Forelimb muscle (tissue), 1 donor: ENCODE results near the gene PRM3. TPM values are rescaled to one million over a fixed set of nuclear protein-coding genes. Genes with fewer than 3 reads are reported as not detected.

ENCODE experiments used
- DNase-seq: peaks from one replicate; pipeline ENCODE4 v3.0.0-alpha.2; 2013; ENCODE audit warnings: low read depth
- polyA plus RNA-seq: library from polyadenylated mRNA; unstranded; fragments of 120-200 nt; gene quantifications from one replicate; pipeline ENCODE4 v1.2.1, GENCODE V29; 2013; ENCODE audit not compliant: insufficient read length

PRM3 gene
- polyA plus RNA-seq, 1 donor: not detected

DNA sequence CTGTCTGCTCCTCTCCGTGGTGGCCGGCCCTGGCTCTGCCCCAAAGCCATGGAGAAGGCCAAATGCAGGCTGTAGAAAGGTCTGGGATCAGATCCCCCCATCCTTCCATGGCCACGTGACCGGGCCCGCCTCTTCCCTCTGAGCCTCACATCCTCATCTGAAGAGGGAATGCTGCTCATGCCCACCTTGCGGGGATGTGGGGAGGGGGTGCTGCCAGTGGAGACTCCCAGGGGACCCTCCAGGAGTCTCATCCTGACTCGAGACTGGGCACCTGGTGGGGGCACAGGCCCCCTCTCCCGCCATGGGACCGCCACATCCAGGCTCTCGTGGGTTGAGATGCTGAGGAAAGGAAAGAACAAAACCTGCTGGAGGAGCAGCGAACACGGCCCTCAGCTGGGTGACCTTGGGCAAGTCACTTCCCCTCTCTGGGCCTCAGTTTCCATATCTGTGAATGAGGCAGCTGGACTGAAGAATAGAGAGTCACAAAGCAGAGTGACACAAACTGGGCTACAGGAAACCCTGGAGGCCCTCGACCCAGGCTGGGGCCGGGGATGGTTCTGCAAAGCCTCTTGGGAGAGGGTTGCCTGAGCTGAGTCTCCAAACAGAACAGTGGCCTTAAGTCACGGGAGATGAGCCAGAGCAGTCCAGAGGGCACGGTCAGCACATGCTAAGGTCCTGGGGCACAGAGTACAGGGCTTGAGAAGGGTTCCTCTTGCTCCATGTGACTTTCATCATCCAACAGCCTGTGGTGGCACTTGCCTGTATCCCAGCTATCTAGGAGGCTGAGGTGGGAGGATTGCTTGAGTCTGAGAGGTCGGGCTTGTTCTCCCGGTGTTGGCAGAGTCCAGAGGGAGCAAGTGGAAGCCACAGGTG, 47.5 kb downstream of the PRM3 start:
- DNase-seq: no peak

DNA sequence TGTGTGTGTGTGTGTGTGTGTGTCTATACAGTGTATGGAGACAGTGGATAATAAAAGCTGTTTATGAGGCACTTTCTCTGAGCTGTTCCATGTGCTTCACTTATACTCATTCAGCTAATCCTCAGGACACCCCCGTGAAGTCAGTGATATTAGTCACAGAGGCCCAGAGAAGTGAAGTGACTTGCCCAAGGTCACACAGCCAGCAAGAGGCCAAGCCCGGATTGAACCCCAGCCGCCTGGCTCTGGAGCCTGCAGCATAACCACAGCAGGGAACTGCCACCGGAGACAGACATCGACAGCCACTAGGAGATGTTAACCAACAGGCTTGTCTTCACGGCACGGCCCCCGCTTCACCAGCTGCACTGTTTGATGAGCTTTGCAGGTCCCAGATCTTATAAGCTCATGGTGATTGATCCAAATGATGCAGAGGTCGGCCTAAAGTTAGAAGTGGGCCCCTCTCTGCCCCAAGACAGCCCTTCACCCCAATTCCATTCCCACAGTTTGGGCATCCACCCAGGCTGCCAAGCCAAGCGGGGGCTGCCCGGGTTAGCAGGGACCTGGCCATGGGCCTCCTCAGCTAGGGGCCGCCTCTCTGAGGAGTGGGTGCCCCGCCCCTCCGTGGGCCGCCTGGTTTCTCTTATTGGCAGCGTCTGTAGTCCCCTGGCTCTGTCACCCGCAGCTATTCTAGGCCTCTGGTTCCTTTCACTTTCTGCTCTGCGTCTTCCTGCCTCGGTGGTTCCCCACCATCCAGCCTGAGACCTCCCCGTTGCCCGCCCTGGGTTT, 48.3 kb downstream of the PRM3 start:
- DNase-seq: no peak

- no peak for DNase-seq
Observed at GRCh38 chr16:11224096-11224893, 49.1 kb downstream of the PRM3 start.

Other genes with a start within 250 kb of the PRM3 start
- gene SOCS1, start 17.4 kb downstream of the PRM3 start, polyA plus RNA-seq: 2.6 TPM
- gene TNP2, start 4.3 kb downstream of the PRM3 start, polyA plus RNA-seq: not detected
- not detected for gene PRM2, start 2.9 kb upstream of the PRM3 start, polyA plus RNA-seq
- not detected for gene PRM1, start 7.7 kb upstream of the PRM3 start, polyA plus RNA-seq
- gene RMI2, start 71.8 kb upstream of the PRM3 start, polyA plus RNA-seq: 7.6 TPM